Kasumi-1 (cell line): ENCODE data around the gene MRPL52.

Experiments used
- DNase-seq, 2 experiments: peaks; one replicate each; lab custom pipeline; 2025; lab: John Stamatoyannopoulos, UW

The MRPL52 gene

GRCh38 chr14:22882064-22882463 is 52.4 kb downstream of the MRPL52 start:
- DNase-seq = no peak

GRCh38 chr14:22882529-22883172 is 53.0 kb downstream of the MRPL52 start:
- DNase-seq = no peak

GRCh38 chr14:22883173-22883976 is 53.7 kb downstream of the MRPL52 start, which contains the start of gene REM2:
TSS of gene REM2 (plus strand) at chr14:22883222. CDS start at chr14:22883288, 66 bp downstream.
- DNase-seq = no peak

- peak in 1 of 2 experiments; percentile 11 for DNase-seq
Measured at GRCh38 chr14:22884076-22884737, 54.5 kb downstream of the MRPL52 start.
